HG03565 (cell line): ENCODE data around the gene TERT.

Source experiments
- ATAC-seq: cut with Tn5 transposase; IDR thresholded peaks from one replicate; pipeline ENCODE4 v1.9.1; 2021; ENCODE audit warnings: mild to moderate bottlenecking, moderate library complexity; ENCODE audit not compliant: unreplicated experiment

The TERT gene

GRCh38 chr5:1222621-1223277, 72.1 kb downstream of the TERT start:
- no peak for ATAC-seq

DNA sequence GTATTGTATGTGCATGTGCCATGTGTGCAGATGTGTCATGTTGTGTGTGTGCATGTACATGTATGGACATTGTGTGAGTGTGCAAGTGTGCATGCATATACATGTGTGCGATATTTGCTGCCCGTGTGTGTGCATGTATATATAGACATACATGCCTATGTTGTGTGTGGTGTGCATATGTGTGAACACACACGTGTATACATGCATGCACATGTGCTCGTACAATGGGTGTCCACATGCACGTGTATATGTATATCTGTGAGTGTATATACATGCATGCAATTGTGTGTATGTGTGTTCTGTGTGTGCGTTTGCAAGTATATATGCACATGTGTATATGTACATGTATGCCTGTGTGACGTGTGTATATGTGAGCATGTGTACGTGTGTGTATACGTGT, 72.7 kb downstream of the TERT start:
- ATAC-seq, result no peak

DNA sequence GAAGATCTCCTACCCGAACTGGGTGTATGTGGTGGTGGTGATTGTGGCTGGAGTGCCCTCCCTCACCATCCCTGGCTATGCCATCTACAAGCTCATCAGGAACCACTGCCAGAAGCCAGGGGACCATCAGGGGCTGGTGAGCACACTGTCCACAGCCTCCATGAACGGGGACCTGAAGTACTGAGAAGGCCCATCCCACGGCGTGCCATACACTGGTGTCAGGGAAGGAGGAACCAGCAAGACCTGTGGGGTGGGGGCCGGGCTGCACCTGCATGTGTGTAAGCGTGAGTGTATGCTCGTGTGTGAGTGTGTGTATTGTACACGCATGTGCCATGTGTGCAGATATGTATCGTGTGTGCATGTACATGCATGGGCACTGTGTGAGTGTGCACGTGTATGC, 73.1 kb downstream of the TERT start:
- ATAC-seq, result no peak

DNA sequence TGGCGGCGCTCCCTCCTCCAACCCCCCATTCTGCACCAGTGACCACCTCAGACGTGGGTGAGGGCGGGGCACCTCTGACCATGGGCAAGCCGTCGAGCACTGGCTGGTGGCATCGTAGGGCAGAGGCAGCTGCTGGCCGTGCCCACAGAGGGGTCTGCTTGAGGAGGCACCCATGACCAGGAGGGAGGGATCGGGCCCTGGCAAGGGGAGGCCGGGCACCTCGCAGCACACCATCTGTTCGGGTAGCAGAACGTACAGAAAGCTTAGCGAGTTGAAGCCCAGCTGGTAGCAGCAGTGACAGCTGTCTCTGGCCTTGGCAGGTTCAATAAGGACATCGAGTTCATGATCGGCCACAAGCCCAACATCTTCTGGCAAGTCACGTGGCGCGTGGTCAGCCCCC, 74.0 kb downstream of the TERT start:
- ATAC-seq, result no peak

GRCh38 chr5:1220351-1220750, 74.5 kb downstream of the TERT start:
- ATAC-seq, result no peak

DNA sequence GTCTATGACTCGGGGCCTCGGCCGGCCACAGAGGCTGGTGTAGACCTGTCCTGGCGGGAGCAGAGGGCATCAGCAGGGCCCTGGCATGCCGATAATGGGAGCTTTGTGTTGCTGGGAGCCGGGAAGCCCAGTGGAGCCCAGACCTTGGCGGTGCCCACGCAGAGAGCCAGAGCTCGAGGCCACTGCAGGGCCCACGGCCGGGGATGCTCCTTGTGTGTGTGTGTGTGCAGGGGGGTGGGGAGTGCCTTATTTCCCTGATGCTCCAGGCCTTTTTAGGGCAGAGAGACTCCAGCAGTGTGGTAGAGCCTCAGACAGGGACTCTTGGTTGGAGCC, 75.1 kb downstream of the TERT start:
- ATAC-seq, result no peak

DNA sequence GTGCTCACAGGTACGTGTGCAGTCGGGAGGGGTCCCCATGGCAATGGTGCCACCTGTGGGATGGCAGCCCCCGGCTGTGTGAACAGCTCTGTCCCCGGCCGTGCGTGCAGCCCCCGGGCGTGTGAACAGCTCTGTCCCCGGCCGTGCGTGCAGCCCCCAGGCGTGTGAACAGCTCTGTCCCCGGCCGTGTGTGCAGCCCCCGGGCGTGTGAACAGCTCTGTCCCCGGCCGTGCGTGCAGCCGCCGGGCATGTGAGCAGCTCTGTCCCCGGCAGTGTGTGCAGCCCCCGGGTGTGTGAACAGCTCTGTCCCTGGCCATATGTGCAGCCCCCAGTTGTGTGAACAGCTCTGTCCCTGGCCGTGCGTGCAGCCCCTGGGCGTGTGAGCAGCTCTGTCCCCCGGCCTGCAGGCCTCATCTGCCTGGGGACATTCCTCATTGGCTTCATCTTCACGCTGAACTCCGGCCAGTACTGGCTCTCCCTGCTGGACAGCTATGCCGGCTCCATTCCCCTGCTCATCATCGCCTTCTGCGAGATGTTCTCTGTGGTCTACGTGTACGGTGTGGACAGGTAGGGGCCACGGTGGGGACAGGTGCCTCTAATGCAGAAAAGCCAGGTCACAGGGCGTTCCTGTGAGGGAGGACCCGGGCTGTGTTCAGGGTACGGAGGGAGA, 75.6 kb downstream of the TERT start:
- ATAC-seq, result no peak

DNA sequence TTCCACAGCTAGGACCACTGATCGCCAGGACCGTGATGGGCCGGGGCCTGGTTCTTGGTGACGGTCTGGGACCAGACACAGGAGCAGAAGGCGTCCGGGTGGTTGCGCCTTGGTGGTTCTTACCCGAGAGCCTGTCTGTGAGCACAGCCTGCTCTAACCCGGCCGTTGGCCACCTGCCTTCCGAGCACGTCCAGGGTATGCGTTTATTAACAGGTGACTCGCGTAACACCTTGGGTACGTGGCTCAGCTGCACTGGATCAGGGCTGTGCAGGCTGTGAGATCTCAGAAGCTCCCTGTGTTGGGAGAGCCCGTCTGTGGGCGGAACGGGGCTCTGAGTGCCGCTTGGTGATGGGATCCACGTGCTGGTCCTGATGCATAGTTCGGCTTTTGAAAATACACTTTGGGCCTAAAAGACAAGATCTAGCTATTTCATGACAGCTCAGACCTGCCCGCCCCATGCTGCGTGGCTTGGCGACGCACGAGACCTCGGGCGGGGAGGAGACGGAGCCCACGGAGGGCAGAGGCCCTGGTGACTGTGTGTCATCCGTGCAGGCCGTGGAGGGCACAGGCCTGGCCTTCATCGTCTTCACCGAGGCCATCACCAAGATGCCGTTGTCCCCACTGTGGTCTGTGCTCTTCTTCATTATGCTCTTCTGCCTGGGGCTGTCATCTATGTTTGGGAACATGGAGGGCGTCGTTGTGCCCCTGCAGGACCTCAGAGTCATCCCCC, 76.4 kb downstream of the TERT start:
- no peak for ATAC-seq

DNA sequence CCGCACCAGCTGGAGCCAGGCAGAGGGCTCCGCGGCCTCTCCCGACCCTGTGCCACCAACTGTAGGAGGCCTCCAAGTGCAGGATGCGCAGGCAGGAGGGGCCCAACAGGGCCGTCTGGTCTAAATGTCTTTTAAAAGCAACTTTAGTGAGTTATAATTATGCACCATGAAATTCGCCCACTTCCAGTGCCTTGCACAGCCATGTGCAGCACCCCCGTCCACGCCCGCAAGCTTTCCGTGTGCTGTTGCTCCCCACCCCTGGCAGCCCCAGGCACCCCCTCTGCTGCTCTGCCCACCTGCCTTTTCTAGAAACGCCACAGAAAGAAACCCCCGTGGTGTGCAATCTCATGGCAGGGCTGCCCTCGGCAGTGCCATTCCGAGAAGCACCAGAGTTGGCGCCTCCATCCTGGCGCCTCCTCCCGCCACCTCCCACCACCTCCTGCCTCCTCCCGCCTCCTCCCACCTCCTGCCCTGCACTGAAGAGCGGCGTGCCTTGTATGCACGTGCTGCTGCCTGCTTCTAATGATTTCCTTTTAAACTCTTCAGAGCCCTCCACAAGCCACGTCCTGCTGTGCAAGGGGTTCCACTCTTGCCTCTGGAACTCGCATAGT, 77.2 kb downstream of the TERT start:
- ATAC-seq, result no peak

DNA sequence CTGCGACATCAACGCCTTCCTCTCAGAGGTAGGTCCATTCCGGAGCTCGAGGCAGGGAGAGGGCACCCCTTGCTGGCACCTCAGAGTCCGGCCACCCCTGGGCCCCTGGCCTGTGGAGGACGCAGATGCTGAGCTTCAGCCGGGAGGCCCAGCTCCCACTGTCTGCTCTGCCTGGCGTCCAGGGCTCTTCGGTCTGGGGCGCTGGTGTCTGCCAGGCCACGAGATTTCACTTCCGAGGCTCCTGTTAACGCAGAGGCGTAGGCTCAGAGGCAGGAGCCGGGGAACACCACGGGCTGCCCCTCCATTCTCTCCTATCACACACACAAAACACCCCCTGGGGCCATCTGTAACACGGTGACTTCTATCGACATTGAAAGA, 78.0 kb downstream of the TERT start:
- ATAC-seq, result no peak

DNA sequence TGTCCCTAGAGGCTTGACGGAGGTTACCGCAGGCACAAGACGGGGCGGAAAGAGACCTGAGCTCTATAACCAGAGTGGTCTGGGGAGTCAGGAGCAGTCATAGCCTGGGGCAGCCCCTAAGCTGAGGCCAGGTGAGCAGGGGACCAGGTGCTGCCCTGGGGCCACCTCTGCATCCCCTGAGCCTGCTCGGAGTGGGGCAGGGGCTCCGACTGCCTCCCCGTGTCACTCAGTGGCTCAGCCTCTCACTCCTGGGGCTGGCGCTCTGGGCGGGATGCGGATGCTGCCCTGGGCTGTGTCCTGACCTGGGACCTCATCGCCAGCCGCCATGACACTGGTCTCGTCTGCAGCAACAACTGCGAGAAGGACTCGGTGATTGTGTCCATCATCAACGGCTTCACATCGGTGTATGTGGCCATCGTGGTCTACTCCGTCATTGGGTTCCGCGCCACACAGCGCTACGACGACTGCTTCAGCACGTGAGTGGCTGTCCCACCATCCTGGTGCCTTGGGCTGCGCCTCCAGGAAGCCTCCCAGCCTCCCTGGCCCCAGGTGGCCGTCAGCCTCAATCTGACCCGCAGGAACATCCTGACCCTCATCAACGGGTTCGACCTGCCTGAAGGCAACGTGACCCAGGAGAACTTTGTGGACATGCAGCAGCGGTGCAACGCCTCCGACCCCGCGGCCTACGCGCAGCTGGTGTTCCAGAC, 78.5 kb downstream of the TERT start:
- ATAC-seq, result no peak

DNA sequence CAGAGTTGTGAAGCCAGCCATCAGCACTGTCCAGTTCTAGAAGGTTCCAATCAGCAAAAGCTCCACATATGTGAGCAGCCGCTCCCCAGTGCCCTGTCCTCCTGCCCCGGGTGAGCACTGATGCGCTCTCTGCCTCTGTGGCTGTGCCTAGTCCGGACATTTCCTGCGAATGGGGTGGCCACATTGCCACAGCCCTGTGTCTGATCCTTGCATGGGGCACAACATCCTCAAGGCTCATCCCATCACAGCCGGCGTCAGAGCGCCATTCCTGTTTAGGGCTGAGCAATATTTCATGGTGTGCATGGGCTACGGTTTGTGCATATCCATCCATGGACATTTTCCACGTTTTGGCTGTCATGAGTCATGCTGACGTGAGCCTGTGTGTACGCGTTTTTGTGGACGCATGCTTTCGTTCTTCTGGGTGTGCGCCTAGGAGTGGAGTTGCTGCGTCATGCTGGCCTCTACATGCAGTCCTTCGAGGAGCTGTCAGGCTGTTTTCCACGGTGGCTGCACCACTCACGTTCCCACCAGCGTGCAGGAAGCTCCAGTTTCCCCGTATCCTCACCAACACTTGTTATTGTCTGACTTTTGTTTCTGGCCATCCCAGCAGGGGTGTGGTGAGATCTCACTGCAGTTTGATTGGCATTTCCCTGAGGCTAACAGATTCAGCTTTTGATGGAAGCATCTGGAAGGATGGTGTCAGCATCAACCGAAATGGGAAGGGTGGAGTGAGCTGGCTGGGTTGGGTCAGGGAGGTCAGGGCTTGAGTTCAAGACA, 79.4 kb downstream of the TERT start:
- no peak for ATAC-seq

DNA sequence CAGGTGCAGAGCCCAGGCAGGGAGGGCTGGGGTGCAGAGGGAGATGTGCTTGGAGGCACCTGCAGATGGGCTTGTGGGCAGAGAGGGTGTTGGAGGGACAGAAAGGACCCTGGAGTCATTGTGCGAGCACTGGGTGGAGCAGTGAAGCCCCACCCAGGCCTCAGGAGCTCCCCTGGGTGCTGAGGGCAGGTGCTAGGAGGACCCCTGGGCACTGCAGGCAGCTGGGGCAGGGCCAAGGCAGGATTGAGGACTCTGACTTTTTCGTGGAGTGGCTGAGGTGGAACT, 80.0 kb downstream of the TERT start:
- ATAC-seq, result no peak

- no peak for ATAC-seq
Observed at GRCh38 chr5:1214163-1214935, 80.5 kb downstream of the TERT start.

GRCh38 chr5:1213508-1214162, 81.2 kb downstream of the TERT start:
- ATAC-seq, result no peak

DNA sequence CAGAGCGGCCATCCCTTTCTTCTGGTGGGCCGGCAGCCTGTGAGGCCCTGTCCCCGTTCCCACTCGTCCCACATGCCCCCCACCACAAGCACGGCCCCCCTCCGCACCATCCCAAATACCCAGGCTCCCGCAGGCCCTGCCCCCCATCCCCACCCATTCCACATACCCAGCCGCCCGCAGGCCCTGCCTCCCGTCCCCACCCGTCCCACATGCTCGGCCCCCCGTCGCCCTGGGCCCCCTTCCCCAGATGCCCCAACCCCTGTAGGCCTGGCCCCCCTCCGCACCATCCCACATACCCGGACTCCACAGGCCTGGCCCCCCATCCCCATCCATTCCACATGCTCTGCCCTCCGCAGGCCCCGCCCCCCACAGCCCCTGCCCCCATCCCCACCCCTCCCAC, 82.0 kb downstream of the TERT start:
- no peak for ATAC-seq

DNA sequence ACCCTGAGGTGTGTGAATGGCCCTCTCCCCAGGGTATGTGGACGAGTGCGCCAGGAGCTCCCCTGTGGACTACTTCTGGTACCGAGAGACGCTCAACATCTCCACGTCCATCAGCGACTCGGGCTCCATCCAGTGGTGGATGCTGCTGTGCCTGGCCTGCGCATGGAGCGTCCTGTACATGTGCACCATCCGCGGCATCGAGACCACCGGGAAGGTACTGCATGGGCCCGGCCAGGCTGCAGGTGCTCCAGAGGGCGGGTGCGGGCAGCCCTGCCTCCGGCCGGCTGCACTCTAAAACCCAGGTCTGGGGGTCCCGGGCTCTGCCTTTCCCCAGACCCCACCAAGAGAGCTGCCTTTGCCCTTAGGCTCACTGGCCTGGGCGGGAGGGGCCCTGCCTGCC, 82.6 kb downstream of the TERT start:
- ATAC-seq, result no peak

- ATAC-seq, result no peak
Observed at GRCh38 chr5:1211701-1212100, 83.2 kb downstream of the TERT start.

DNA sequence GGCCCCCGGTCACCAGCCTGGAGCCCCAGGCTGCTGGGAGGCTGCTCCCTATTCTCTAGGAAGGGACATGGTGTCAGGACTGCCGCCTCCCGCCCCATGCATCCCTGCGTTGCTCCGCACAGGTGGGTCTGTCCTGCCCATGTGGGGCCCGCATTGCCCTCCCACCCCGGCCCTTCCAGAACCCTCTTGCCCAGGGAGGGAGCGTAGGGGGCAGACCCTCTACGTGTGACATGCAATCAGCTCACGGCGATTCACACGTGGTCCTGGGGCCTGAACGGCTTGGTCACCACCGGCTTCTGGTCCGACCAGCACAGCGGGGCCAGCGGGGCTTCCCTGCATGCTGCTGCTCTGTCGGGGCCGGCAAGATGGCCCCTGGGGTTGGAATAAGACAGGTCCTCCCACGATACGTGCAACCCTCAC, 84.0 kb downstream of the TERT start:
- ATAC-seq, result no peak
